HG02642 (cell line): ENCODE data around the gene FBXW10B.
"Not testable (repeated sequence)": the region's sequence is repeated elsewhere in the genome, so short reads cannot be mapped to it uniquely, and the experiment has no call there.

Source experiments
- ATAC-seq: cut with Tn5 transposase; IDR thresholded peaks from one replicate; pipeline ENCODE4 v1.9.1; 2021; ENCODE audit warnings: mild to moderate bottlenecking; ENCODE audit not compliant: unreplicated experiment, poor library complexity

The FBXW10B gene, protein sequence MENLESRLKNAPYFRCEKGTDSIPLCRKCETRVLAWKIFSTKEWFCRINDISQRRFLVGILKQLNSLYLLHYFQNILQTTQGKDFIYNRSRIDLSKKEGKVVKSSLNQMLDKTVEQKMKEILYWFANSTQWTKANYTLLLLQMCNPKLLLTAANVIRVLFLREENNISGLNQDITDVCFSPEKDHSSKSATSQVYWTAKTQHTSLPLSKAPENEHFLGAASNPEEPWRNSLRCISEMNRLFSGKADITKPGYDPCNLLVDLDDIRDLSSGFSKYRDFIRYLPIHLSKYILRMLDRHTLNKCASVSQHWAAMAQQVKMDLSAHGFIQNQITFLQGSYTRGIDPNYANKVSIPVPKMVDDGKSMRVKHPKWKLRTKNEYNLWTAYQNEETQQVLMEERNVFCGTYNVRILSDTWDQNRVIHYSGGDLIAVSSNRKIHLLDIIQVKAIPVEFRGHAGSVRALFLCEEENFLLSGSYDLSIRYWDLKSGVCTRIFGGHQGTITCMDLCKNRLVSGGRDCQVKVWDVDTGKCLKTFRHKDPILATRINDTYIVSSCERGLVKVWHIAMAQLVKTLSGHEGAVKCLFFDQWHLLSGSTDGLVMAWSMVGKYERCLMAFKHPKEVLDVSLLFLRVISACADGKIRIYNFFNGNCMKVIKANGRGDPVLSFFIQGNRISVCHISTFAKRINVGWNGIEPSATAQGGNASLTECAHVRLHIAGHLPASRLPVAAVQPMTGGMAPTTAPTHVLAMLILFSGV

DNA sequence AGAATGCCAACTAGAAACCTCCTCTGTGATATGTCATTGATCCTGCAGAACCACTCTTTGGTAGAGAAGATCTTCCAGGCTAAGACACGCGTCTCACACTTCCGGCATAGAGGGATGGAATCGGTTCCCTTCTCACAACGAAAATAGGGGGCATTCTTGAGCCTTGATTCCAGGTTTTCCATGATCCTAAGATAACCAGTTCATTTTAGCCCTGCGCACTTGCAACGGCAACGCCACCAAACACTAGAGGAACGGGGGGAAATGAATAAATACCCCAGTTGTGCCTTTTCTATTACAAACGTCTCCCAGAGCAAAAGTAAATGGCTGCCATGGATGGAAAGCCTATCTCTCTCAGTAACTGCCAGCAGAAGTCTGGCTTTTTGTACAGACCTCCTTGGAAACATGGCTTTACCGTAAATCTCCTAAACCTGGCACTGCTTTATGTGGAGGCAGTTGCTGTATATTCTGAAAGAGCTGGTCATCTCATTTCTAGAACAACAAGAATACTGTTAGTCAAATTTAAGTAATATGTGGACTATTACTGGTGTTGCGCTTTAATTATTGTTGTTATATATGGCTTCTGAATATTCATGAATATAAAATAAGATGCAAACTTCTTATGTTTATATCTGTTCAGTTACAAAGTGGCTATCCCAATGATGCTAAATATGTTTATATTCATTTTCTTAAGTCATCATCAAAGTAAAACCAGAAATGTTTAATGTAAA is at the start of gene FBXW10B:
Gene FBXW10B (minus strand): TSS at position 374 of the 728 bp plus-strand sequence. CDS start 192 bp downstream, at position 182.
- not testable (repeated sequence) for ATAC-seq

GRCh38 chr17:15663691-15664090 is 44.2 kb upstream of the FBXW10B start:
- no peak for ATAC-seq

GRCh38 chr17:15663176-15663575 is 43.7 kb upstream of the FBXW10B start:
- ATAC-seq = no peak

DNA sequence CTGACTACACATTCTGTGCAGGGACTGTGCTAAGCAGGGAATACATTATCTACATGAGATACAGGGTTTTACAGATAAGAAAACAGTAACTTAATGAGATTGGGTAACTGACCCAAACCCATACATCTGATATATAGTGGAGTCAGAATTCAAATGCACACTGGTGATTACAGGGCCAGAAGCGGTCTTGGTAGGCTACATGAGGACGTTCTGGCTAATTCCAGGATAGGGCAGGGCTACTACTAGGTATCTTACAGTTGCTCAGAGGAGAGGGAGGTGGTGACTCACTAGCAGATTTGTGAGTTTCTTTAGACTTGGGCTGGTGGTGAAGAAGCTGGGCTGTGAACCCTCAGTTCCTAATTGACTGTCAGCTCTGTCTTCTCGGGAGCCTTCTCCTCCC is 43.2 kb upstream of the FBXW10B start:
- ATAC-seq = no peak

DNA sequence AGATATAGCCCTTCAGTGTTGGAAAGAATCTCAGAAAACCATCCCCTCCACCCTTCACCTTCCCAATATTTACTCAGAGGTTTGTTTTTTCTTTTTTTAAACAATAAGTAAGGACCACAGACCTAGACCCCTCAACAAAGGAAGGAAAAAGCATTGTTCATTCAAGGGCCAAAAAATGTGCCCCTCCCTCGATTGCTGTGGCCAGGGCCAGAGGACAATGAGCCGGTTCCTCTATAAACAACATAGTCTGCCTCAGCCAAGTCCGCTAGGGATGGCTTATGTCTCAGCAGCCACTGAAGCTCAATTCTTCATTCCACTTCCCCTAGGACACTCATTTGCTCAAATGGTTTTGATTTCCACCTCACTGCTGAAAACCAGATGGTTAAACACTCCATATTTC is 40.6 kb upstream of the FBXW10B start:
- no peak for ATAC-seq

GRCh38 chr17:15659663-15660062 is 40.2 kb upstream of the FBXW10B start:
- ATAC-seq = no peak

DNA sequence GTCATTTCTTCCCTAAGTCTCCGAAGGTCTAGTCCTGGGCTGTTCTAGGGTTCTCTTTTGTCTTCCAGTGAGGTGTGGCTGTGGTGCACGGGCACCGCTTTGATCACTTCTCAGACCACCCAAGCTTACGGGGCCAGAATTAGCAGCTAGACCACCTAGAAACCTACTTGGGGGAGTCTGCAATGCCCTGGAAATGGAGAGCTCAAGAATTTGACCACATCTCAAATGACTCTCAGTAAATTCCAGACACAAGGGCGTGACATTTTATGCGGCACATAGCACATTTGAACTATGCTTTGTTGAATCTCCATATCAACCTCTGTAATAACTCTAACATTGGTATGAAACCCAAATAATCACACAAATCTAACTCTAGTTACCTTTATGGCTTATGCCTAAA is 39.7 kb upstream of the FBXW10B start:
- no peak for ATAC-seq

DNA sequence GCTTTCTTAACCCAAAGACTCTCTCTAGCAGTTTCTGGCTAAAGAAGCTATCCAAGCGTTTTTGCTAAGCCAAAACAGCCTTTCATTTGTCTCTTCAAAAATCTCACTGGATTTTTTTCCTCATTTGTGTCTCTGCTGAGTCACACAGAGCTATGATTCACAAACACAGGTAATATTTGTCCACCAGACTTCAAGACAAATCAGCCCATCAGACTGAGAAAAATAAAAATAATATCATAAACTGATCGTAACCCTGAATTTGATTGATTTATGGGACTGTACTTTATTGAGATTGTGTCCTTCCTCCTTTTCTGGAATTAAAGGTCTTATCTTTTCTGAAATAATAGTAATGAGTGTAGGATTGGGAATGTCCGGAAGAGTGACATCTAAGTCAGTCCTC is 38.8 kb upstream of the FBXW10B start:
- ATAC-seq = no peak

DNA sequence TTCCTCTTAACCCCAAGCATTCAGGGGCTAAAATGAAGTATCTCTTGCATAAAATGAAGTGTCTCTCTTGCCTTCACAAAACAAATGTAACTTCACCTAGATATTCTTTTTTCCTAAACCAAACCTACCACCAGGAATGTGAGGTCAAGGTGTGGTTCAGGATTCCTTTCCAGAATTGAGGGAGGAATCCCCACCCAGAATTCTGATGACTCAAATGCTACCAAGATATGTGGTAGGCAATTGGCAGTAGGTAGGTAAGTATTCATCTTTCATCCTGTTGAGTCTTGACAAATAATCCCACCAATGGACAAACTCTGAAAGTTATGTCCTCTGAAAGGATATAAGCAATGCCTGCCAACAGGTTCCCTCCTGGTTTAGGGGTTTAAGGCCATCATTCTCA is 38.4 kb upstream of the FBXW10B start:
- no peak for ATAC-seq

- no peak for ATAC-seq
Measured at GRCh38 chr17:15654886-15655561, 35.5 kb upstream of the FBXW10B start.

- not testable (repeated sequence) for ATAC-seq
Measured at GRCh38 chr17:15654401-15654800, 34.9 kb upstream of the FBXW10B start.

GRCh38 chr17:15652960-15653359 is 33.5 kb upstream of the FBXW10B start:
- no peak for ATAC-seq

DNA sequence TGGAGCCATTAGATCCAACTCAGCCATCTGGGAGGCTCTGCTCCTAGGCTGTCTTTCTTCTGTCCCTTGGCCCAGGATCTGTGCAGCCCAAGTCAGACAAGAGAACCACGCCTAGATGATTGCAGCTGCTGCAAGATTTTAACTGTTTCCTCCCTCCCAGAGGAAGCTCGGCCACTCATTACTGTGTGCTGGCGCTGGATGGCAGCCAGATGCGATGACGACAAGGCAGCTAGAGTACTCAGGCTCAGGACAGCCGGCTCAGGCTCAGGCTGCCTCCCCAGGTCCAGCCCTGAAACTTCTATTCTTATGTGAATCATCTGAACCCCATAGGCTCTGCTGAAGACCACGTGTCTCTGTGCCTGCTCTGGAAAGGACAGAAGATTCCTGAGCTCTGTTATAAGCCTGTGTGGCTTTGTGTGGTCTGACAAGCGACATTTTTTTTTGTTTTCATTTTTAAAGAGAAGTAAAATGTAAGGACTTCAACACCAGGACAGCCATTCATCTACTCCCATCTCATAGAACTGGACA is 32.1 kb upstream of the FBXW10B start:
- peak; percentile 84 for ATAC-seq

DNA sequence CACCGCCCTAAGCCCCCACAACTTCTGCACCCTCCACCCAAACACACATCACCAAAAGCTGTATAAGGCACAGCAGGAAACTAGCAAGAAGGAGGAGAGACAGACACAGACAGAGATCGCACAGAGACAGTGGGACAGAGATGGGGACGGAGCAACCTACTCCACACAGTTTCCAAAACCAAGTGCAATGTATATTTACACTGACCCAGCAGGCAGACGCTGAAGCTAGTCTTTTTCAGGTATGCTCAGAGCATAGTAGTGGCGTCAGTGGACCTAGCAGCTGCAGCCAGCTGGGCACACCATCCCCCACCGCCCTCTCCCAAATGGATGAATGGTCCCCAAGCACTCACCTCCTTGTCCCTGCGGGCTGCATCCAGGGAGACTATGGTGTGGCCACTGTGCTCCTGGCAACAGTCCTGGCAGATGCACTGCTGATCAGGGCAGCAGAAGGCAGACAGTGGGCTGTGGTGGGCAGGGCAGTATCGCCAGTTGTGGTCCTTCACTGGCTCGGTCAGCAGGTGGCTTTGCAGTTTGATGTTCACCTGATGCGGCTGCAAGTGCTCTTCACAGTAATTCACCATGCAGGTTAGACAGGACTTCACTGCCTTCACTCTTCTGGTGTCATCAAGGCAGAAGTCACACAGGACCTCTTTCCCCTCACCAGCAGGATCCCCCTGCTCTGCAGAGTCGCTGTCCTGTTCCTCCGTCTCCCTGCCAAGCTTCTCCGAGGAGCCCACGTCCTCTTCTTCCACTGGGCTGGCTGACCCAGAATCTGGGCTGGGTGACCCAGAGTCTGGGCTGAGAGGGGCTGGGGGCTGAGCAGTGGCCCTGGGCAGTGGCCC is 31.5 kb upstream of the FBXW10B start:
- no peak for ATAC-seq

DNA sequence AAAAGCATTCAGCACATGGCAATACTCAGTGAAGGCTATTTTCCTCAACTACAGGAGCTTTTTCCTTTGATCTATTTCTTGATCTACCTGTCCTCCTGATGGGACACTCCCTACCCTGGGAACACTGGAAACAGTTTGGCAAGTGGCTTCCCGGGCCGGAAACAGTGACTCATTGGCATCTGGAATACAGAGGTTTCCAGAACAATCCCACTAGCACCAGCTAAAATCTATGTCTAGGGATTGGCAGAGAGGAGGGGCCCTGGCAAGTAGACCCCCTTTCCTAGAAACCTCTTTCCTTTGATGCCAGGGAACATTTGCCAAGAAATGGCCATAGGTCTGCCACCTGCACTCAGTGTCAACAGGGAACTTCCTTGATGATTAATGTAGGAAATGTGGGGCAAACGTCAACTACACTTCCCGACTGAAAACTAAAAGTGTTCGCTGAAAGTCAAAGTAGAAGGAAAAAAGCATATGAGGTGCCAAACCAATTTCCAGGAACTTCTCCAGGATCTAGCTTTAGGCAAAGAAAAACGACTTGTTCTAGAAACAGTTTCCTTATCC is 30.4 kb upstream of the FBXW10B start:
- ATAC-seq = no peak

GRCh38 chr17:15648386-15648785 is 28.9 kb upstream of the FBXW10B start:
- no peak for ATAC-seq

DNA sequence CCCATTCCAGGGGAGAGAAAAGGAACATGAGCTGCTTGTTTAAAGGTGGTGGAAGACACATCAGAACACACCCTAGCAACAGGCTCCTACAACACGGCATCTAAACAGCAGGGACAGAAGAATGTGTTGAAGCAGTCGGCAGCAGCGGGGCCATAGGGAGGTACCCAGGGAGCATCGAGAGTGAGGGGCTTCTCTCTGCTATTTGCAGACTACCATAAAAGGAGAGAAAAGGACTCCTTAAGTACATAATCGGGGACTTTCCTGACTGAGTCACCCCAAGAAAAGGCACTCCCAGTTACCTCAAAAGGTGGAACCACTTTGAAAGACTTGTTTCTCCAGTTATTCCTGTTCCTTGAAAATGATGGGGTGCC is 26.4 kb upstream of the FBXW10B start:
- ATAC-seq = not testable (repeated sequence)

- ATAC-seq = not testable (repeated sequence)
Measured at GRCh38 chr17:15645099-15645941, 25.8 kb upstream of the FBXW10B start.
